Measurements from ENCODE around the gene TMCO4. TPM values are rescaled to one million over a fixed set of nuclear protein-coding genes. Genes with fewer than 3 reads are reported as not detected.

TMCO4 gene
- total RNA-seq, 1 experiment from 2014 or later: 7.2 TPM

DNA sequence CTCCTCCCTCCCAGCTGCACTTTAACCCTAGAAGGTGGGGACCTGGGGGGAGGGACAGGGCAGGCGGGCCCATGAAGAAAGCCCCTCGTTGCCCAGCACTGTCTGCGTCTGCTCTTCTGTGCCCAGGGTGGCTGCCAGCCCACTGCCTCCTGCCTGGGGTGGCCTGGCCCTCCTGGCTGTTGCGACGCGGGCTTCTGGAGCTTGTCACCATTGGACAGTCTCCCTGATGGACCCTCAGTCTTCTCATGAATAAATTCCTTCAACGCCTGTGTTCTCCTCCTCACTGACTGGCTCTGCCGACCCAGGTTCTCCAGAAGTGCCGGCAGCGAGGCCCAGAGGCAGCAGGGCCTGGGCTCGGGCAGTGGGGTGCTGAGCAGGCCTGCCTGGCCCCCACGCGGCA, 141.5 kb downstream of the TMCO4 start (continued):
- TF ChIP-seq RELA (CRISPR knock-in tag; IDR thresholded peaks at IDR 0.05; ENCODE audit: borderline replicate concordance): no peak

DNA sequence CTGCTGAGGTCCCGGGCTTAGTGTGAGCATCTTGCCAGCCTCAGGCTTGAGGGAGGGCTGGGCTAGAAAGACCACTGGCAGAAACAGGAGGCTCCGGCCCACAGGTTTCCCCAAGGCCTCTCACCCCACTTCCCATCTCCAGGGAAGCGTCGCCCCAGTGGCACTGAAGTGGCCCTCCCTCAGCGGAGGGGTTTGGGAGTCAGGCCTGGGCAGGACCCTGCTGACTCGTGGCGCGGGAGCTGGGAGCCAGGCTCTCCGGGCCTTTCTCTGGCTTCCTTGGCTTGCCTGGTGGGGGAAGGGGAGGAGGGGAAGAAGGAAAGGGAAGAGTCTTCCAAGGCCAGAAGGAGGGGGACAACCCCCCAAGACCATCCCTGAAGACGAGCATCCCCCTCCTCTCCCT, 142.2 kb downstream of the TMCO4 start:
- POLR2A ChIA-PET: interaction anchor here (1.0 kb wide), 1 partner anchor 15 kb away, joined by 8 read pairs; no protein-coding TSS in a partner anchor

GRCh38 chr1:19656780-19657466, 142.8 kb downstream of the TMCO4 start:
- POLR2A ChIA-PET: interaction anchor here (1.0 kb wide), 1 partner anchor 14 kb away, joined by 8 read pairs; no protein-coding TSS in a partner anchor
- no peaks in the 10 kb centered on the region for H3K36me3 Mint-ChIP-seq
- CTCF ChIA-PET: interaction anchor here (1.1 kb wide), 1 partner anchor 47 kb away, joined by 4 read pairs; no protein-coding TSS in a partner anchor
- H3K27me3 Mint-ChIP-seq (ENCODE audit: low read depth): peaks cover 2% of the 10 kb centered on the region
- ATAC-seq (no peak), DNase-seq (ENCODE audit: low spot score) (no peak)
- no peak overlapping the region for H3K4me3 Mint-ChIP-seq
- peaks cover 21% of the 10 kb centered on the region for H3K4me1 Mint-ChIP-seq
- H3K27ac Mint-ChIP-seq: no peak overlapping the region
- no peaks in the 10 kb centered on the region for H3K9me3 Mint-ChIP-seq
- TF ChIP-seq ZMAT4 (CRISPR knock-in tag; IDR thresholded peaks at IDR 0.05) (no peak), KAT7 (CRISPR knock-in tag; IDR thresholded peaks at IDR 0.05; ENCODE audit: borderline replicate concordance) (no peak), JAZF1 (CRISPR knock-in tag; IDR thresholded peaks at IDR 0.05) (no peak), FOXJ3 (CRISPR knock-in tag; IDR thresholded peaks at IDR 0.05; ENCODE audit: borderline replicate concordance) (no peak)
- TF ChIP-seq, protein P1, sequence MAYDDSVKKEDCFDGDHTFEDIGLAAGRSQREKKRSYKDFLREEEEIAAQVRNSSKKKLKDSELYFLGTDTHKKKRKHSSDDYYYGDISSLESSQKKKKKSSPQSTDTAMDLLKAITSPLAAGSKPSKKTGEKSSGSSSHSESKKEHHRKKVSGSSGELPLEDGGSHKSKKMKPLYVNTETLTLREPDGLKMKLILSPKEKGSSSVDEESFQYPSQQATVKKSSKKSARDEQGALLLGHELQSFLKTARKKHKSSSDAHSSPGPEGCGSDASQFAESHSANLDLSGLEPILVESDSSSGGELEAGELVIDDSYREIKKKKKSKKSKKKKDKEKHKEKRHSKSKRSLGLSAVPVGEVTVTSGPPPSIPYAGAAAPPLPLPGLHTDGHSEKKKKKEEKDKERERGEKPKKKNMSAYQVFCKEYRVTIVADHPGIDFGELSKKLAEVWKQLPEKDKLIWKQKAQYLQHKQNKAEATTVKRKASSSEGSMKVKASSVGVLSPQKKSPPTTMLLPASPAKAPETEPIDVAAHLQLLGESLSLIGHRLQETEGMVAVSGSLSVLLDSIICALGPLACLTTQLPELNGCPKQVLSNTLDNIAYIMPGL (CRISPR knock-in tag; IDR thresholded peaks at IDR 0.05): no peak
- TF ChIP-seq, protein P2, sequence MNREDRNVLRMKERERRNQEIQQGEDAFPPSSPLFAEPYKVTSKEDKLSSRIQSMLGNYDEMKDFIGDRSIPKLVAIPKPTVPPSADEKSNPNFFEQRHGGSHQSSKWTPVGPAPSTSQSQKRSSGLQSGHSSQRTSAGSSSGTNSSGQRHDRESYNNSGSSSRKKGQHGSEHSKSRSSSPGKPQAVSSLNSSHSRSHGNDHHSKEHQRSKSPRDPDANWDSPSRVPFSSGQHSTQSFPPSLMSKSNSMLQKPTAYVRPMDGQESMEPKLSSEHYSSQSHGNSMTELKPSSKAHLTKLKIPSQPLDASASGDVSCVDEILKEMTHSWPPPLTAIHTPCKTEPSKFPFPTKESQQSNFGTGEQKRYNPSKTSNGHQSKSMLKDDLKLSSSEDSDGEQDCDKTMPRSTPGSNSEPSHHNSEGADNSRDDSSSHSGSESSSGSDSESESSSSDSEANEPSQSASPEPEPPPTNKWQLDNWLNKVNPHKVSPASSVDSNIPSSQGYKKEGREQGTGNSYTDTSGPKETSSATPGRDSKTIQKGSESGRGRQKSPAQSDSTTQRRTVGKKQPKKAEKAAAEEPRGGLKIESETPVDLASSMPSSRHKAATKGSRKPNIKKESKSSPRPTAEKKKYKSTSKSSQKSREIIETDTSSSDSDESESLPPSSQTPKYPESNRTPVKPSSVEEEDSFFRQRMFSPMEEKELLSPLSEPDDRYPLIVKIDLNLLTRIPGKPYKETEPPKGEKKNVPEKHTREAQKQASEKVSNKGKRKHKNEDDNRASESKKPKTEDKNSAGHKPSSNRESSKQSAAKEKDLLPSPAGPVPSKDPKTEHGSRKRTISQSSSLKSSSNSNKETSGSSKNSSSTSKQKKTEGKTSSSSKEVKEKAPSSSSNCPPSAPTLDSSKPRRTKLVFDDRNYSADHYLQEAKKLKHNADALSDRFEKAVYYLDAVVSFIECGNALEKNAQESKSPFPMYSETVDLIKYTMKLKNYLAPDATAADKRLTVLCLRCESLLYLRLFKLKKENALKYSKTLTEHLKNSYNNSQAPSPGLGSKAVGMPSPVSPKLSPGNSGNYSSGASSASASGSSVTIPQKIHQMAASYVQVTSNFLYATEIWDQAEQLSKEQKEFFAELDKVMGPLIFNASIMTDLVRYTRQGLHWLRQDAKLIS (CRISPR knock-in tag; IDR thresholded peaks at IDR 0.05; ENCODE audit: borderline replicate concordance): no peak

More for the DNA sequence above, 142.2 kb downstream of the TMCO4 start:
- Mint-ChIP-seq H3K9me3 (no peaks in the 10 kb centered on the region), H3K27ac (no peak overlapping the region), H3K4me1 (peaks cover 21% of the 10 kb centered on the region), H3K36me3 (no peaks in the 10 kb centered on the region), H3K27me3 (ENCODE audit: low read depth) (peaks cover 3% of the 10 kb centered on the region), H3K4me3 (no peak overlapping the region)
- TF ChIP-seq PREB (CRISPR knock-in tag; IDR thresholded peaks at IDR 0.05; ENCODE audit: borderline replicate concordance) (no peak), TCF7 (CRISPR knock-in tag; IDR thresholded peaks at IDR 0.05; ENCODE audit: low read depth) (no peak), SOX15 (CRISPR knock-in tag; IDR thresholded peaks at IDR 0.05) (no peak), IRF2 (CRISPR knock-in tag; IDR thresholded peaks at IDR 0.05; ENCODE audit: borderline replicate concordance, low read depth) (no peak), PRDM15 (CRISPR knock-in tag; IDR thresholded peaks at IDR 0.05) (no peak), OVOL2 (CRISPR knock-in tag; IDR thresholded peaks at IDR 0.05; ENCODE audit: borderline replicate concordance) (no peak), MYBL2 (CRISPR knock-in tag; IDR thresholded peaks at IDR 0.05) (no peak), MXD4 (CRISPR knock-in tag; IDR thresholded peaks at IDR 0.05; ENCODE audit: borderline replicate concordance) (no peak)
- ATAC-seq (no peak), DNase-seq (ENCODE audit: low spot score) (no peak)
- CTCF ChIA-PET: no interaction called here
